AG04450 (cell line): ENCODE measurements around the gene VSTM2L. TPM values are rescaled to one million over a fixed set of nuclear protein-coding genes. Genes with fewer than 3 reads are reported as not detected.

ENCODE experiments used
- CTCF ChIA-PET: fragments of 300-600, 350-600 bp; formaldehyde crosslinking; extraction: SDS; loops from one replicate; lab custom pipeline; 2022; ENCODE audit warnings: antibody characterized with exemption, inconsistent platforms; lab: Charles Lee
- POLR2A ChIA-PET: fragments of 350-600 bp; formaldehyde crosslinking; extraction: SDS; loops from one replicate; lab custom pipeline; 2021; ENCODE audit warnings: antibody characterized with exemption, inconsistent platforms; lab: Yijun Ruan, JAX
- DNase-seq: peaks from one replicate; pipeline ENCODE4 v3.0.0-alpha.2; 2011; ENCODE audit warnings: low read depth, low spot score
- H3K27ac ChIP-seq: one replicate; pipeline ENCODE4 v1.5.1; 2012; ENCODE audit warnings: low read depth, low read length, control low read depth
- H3K27me3 ChIP-seq: one replicate; pipeline ENCODE4 v1.6.0; 2012; ENCODE audit warnings: low read length; ENCODE audit not compliant: control insufficient read depth, insufficient read depth
- H3K4me3 ChIP-seq: 2 replicates; pipeline ENCODE4 v1.5.1; 2011; ENCODE audit warnings: mild to moderate bottlenecking, low read depth, low read length, control low read depth
- H3K9me3 ChIP-seq: 2 replicates; pipeline ENCODE4 v1.5.1; 2012; ENCODE audit warnings: low read length; ENCODE audit not compliant: control insufficient read depth, insufficient read depth
- polyA plus RNA-seq: library from polyadenylated mRNA; depleted of rRNA; stranded (reverse); fragments of >200 nt; gene quantifications from 2 replicates; pipeline ENCODE4 v1.2.3, GENCODE V29; 2011
- TF ChIP-seq, protein P1 (sequence below): IDR thresholded peaks from 2 replicates; pipeline ENCODE4 v1.5.1; 2011; ENCODE audit warnings: low read depth, low read length, control low read depth, inconsistent platforms

VSTM2L gene
- polyA plus RNA-seq, 1 experiment = 0.25 TPM

DNA sequence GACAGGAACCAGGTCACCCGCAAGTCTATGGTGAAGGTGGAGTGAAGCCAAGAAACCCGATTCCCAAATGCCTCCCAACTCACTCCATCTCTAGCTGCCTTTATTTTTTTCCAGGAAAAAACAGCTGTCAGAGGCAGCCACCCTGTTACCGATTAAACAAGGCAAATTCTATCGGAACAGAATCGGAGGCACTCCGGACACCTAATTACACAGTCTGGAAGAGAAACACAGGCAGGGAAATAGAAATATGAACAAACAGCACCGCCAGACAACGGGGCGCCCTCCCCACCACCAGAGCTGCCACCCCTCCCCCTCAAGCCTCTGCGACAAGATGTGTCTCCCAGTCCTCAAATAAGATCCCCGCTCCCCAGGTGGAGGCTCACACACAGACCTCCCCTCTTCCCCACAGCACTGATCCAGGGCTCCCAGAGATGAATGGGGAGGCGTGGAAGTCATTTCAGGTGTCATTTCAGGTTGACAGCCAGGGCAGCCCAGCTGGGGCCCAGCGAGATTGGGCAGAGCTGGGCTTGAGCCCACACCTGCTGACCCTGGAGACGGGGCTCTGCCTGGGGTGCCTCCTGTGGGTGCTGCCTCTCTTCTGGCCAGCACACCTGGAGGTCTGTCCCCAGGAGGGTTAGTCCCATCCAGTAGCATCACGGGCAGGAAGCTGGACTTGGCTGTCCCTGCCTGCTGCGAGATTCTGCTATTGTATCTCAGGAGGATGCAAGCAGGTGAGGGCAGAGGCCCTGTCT, 19.8 kb upstream of the VSTM2L start:
- no peak overlapping the region for H3K4me3 ChIP-seq
- POLR2A ChIA-PET = no interaction called here
- DNase-seq = no peak
- no peaks in the 10 kb centered on the region; the same call in 1 of the 2 replicates for H3K9me3 ChIP-seq
- H3K27me3 ChIP-seq = peaks cover 37% of the 10 kb centered on the region
- CTCF ChIA-PET = no interaction called here
- TF ChIP-seq, protein P1, sequence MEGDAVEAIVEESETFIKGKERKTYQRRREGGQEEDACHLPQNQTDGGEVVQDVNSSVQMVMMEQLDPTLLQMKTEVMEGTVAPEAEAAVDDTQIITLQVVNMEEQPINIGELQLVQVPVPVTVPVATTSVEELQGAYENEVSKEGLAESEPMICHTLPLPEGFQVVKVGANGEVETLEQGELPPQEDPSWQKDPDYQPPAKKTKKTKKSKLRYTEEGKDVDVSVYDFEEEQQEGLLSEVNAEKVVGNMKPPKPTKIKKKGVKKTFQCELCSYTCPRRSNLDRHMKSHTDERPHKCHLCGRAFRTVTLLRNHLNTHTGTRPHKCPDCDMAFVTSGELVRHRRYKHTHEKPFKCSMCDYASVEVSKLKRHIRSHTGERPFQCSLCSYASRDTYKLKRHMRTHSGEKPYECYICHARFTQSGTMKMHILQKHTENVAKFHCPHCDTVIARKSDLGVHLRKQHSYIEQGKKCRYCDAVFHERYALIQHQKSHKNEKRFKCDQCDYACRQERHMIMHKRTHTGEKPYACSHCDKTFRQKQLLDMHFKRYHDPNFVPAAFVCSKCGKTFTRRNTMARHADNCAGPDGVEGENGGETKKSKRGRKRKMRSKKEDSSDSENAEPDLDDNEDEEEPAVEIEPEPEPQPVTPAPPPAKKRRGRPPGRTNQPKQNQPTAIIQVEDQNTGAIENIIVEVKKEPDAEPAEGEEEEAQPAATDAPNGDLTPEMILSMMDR = no peak
- H3K27ac ChIP-seq = no peak overlapping the region

DNA sequence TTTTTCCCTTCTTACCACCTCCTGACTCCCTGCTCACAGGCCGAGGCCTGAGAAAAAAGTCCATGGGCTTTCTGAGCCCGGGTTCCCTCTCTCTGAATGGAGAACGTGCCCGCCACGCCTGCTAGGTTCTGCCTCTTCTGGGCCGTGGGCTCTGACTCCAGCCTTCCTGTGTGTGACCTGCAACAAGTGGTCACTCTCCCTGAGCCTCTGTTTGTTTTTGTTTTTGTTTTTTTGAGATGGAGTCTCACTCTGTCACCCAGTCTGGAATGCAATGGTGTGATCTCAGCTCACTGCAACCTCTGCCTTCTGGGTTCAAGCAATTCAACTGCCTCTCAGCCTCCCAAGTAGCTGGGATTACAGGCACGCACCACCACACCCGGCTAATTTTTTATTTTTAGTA, 17.9 kb upstream of the VSTM2L start:
- Histone ChIP-seq H3K27me3 (peaks cover 37% of the 10 kb centered on the region), H3K4me3 (no peak overlapping the region), H3K27ac (no peak overlapping the region), H3K9me3 (no peaks in the 10 kb centered on the region; the same call in 1 of the 2 replicates)
- TF ChIP-seq, protein P1 = no peak
- POLR2A ChIA-PET = no interaction called here
- CTCF ChIA-PET = no interaction called here
- no peak for DNase-seq

GRCh38 chr20:37885593-37886503, 17.1 kb upstream of the VSTM2L start:
- H3K9me3 ChIP-seq = no peaks in the 10 kb centered on the region; the same call in 1 of the 2 replicates
- DNase-seq = no peak
- TF ChIP-seq, protein P1 = no peak
- ChIA-PET CTCF (interaction anchor here (0.6 to 0.7 kb wide), 2 partner anchors 172 to 323 kb away, joined by 3 to 6 read pairs; no protein-coding TSS in a partner anchor), POLR2A (interaction anchor here (0.7 kb wide), 1 partner anchor 63 kb away, joined by 10 read pairs; no protein-coding TSS in a partner anchor)
- H3K27ac ChIP-seq = no peak overlapping the region
- H3K27me3 ChIP-seq = peaks cover 32% of the 10 kb centered on the region
- no peak overlapping the region for H3K4me3 ChIP-seq

- H3K9me3 ChIP-seq = no peaks in the 10 kb centered on the region; the same call in 1 of the 2 replicates
- H3K27ac ChIP-seq = no peak overlapping the region
- TF ChIP-seq, protein P1 = no peak
- H3K27me3 ChIP-seq = peaks cover 30% of the 10 kb centered on the region
- ChIA-PET POLR2A (no interaction called here), CTCF (no interaction called here)
- no peak overlapping the region for H3K4me3 ChIP-seq
- DNase-seq = no peak
These were observed 16.1 kb upstream of the VSTM2L start for GRCh38 chr20:37886851-37887297.
